Frontal cortex (tissue), 4 donors: ENCODE data around the gene FLOT2. TPM values are rescaled to one million over a fixed set of nuclear protein-coding genes. Genes with fewer than 3 reads are reported as not detected.
"Not testable (repeated sequence)": the region's sequence is repeated elsewhere in the genome, so short reads cannot be mapped to it uniquely, and the experiment has no call there.

Experiments used
- DNase-seq, 2 donors: peaks; one replicate each; pipeline ENCODE4 v3.0.0; 2012; ENCODE audit warnings: low spot score in 2 of 2
- FAIRE-seq: peaks from 2 replicates; lab custom pipeline; 2012; peaks lifted over from hg19 to GRCh38; lab: Jason Lieb, UNC
- total RNA-seq: library from RNA; depleted of rRNA; stranded (reverse); fragments of >200 nt; gene quantifications from one replicate; pipeline ENCODE4 v1.2.3, GENCODE V29; 2014
- donor health status: control.
- donor health status: control.
- donor health status: control.

Gene FLOT2
- total RNA-seq, 1 donor from 2014 or later, result 14.7 TPM

DNA sequence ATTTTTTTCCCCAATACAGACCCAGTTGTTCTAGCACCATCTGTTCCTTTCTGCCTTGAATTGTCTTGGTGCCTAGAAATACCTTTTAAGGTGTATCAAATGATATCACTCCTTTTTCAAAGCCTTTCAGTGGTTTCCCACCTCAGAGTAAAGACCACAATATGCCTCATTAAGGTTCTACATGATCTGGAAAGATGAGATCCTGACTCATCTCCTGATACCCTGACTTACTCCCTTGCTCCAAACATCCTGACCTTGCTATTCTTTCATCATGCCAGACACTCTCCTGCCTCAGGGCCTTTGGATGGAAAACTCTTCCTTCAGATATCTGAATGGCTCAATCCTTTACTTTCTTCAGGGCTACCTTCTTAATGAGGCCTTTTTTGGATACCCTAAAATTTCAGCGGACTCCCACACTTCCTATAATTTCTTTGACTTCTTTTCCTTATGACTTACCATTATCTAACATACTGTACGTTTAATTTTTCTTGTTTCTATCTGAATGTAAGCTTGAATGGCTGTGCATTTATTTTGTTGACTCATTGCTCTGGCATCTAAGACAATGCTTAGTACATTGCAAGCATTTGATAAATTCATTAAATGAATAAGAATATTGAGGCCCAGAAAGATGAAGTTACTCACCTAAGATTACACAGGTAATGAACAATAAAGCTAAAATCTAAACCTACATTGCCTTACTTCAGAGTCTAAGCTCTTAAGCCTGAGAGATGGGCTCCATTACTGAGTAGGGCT is 19.2 kb downstream of the FLOT2 start:
- no peak for FAIRE-seq

DNA sequence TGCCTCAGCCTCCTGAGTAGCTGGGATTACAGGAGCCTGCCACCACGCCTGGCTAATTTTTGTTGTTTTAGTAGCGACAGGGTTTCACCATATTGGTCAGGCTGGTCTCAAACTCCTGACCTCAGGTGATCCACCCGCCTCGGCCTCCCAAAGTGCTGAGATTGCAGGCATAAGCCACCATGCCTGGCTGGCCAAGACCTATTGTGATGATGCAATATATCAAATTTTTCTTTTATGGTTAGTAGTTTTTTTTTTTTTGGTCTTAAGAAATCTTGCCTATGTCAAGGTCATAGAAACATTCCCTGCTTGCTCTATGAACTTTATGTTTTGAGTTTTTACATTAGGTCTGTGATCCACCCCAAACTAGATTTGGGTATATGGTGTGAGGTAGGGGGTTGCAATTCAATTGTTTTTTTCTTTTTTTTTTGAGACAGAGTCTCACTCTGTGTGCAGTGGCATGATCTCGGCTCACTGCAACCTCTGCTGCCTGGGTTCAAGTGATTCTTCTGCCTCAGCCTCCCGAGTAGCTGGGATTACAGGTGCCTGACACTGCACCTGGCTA is 20.3 kb downstream of the FLOT2 start:
- FAIRE-seq, DNase-seq: not testable (repeated sequence)

More for the DNA sequence above, 19.2 kb downstream of the FLOT2 start:
- DNase-seq, result no peak

DNA sequence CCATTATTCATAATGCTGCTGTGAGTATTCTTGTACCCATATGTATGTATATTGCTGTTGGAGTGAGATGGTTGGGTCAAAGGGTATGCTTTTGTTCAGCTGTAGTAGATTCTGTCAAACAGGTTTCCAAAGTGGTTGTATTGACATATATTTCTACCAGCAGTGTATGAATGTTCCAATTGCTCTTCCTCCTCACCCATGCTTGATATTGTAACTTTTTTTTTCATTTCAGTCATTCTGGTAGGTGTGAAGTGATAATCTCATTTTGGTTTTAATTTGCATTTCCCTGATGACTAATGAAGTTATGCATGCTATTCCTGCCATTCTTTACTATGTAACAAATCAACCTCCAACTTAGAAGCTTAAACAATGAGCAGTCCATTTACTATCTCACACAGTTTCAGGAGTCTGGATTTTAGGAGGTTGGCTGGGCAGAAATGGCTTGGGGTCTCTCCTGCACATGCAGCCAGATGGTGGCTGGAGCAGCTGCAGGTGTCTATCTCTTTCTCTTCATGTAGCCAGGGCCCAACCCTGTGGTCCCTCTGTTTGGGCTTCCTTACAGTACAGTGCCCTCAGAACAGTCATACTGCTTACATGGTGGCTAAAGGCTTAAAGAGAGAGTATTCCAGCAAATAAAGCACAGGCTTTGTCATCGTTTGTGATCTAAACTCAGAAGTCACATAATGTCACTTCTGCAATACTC is 21.5 kb downstream of the FLOT2 start:
- DNase-seq (no peak), FAIRE-seq (no peak)

DNA sequence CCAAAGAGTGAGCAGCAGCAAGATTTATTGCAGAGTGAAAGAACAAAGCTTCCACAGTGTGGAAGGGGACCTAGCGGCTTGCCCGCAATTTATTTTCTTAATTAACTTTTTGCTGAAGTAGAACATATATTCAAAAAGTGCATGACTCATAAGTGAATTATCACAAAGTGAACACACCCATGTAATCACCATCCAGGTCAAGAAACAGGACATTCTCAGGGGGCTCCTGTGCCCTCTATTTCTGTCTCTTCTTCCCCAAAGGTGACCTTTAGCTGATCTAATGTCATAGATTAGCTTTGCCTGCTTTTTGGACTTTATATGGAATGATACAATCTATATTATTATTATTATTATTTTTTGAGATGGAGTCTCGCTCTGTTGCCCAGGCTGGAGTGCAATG is 22.8 kb downstream of the FLOT2 start:
- DNase-seq, result no peak
- no peak for FAIRE-seq

DNA sequence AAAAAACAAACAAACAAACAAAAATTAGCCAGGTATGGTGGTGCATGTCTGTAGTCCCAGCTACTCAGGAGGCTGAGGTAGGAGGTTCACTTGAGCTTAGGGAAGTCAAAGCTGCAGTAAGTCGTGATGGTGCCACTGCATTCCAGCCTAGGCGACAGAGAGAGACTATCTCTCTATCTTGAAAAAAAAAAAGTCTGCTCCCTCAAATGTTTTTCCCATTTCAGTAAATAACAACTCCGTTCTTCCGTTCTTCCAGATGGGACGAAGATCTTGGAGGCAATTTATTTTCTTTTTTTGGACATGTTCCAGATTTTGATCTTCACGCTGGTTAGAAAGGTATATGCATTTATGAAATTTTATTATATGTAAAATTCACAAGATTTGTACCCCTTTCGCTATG is 23.7 kb downstream of the FLOT2 start:
- FAIRE-seq (no peak), DNase-seq (no peak)

DNA sequence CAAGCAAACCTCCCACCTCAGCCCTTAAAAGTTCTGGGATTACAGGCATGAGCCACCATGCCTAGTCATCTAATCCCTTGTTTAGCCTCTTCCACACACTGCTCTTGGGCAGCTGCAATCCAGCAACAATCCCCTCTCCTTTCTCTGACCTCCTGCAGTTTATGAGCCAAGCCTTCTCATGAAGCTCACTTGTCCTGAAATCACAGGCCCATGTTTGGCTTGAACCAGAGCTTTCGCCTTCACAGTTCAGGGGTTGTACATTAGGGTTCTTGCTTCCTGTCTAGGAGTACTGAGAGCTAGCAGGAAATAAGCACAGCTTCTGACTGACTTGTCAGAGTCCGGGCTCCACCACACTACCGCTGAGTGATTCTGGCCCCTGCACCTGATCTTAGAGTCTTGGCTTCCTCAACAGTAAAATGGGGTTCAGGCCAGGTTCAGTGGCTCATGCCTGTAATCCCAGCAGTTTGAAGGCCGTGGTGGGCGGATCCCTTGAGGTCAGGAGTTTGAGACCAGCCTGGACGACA is 26.4 kb downstream of the FLOT2 start:
- DNase-seq (no peak), FAIRE-seq (no peak)

DNA sequence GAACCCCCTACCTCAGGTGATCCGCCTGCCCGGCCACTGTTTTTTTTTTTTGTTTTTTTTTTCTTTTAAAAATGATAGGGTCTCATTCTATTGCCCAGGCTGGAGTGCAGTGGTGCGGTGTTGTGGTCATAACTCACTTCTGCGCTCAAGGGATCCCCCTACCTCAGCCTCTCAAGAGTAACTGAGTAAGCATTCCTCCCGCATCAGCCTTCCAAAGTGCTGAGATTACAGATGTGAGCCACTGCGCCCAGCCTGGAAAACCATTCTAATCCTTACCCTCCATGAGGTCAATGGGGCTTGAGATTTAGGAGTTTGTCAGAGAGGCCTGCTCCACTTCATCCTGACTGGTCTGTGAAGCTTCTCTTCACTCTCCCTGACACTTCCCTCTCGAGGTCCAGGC is 30.3 kb downstream of the FLOT2 start:
- DNase-seq (no peak), FAIRE-seq (no peak)

DNA sequence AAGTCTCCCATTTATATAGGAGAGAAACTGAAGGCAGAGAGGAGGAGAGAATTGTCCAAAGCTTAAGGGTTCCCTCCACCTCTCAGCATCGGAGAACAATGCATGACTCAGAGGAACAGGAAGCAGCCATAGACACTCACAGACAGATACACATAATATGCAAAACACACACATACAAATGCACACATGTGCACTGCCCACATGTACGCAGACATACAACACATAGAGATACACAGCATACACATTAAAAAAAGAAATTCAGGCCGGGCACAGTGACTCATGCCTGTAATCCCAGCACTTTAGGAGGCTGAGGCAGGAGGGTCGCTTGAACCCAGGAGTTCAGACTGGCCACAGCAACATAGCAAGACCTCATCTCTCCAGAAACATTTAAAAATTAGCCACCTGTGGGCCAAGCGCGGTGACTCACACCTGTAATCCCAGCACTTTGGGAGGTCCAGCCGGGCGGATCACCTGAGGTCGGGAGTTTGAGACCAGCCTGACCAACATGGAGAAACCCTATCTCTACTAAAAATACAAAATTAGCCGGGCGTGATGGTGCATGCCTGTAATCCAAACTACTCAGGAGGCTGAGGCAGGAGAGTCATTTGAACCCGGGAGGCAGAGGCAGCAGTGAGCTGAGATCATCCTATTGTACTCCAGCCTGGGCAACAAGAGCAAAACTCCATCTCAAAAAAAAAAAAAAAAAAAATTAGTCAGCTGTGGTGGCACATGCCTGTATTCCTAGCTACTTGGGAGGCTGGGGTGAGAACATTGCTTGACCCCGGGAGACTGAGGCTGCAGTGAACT is 31.4 kb downstream of the FLOT2 start:
- no peak for FAIRE-seq

DNA sequence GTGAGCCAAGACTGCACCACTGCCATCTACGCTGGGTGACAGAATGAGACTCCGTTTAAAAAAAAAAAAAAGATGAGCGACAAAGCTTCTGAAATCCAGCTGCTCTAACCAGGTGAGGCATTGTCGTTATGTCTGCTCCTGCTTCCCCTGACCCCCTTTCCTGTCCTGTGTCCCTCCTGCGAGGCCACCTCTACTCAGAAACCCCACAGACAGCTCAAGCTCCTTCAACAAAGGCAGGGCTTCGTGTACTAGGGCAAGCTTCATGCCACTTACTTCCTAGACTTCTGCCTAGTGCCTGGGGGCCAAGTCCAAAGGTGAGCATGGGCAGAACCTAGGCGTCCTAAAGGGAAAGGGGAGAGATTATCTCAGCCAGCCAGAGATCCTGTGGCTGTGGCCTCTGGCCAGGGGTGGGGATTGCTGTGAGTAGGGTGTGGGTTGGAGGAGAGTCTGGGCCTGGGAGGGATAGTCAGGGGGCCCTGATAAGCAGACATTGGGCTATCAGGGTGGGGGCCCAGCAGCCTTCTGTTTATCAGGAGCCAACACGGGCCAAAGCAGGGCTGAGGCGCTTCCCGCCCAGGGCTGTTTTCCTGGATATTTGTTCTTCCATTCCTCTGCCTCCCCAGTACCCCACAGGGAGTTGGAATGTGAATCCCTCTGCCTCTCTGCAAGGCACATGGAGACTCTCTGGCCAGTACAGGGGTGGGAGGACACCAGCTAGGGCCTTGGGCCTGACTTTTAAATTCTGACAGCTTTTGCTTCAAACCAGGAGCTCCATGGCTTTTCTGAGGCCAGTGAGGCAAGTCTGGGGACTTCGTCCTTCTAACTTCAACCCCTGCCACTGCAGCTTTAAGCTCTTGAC is 32.3 kb downstream of the FLOT2 start:
- DNase-seq (no peak), FAIRE-seq (no peak)

More for the DNA sequence above, 31.4 kb downstream of the FLOT2 start:
- DNase-seq, result no peak

DNA sequence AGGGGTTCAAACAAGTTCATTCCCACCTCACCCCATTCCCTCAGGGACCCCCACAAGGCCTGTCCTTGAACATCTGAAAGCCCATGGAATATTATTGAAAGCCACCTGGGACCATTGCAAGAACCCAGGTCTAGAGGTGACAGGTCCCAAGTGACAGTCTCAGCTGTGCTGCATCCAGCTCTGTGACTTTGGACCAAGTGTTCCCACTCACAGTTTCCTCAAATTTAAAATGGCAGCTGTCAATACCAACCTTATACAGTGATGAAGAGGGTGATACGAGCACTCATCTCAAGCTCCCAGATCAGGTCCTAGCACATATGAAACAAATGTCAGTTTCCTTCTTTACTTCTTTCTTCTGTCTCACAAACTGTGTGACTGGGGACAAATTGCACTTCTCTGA is 33.6 kb downstream of the FLOT2 start:
- FAIRE-seq, result no peak

DNA sequence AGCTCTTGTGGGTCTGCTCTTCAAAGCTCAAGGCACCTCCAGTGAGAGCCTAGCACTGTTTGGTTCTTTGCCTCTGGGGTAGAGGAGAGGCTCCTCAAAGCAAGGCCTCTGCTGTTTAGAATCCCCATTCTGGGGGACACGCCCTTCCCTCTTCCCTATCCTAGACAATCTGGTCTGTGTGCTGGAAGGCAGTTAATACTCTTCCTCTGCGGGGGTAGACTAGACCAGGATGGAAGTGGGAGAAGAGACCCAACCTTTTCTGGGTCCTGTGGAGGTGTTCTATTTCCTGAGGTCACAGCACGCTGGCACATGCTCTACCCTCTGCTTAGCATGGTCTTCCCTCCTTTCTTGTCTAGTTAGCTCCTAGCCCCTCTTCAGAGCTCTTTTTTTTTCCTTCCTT is 35.0 kb downstream of the FLOT2 start:
- DNase-seq (no peak), FAIRE-seq (no peak)

More for the DNA sequence above, 33.6 kb downstream of the FLOT2 start:
- no peak for DNase-seq

DNA sequence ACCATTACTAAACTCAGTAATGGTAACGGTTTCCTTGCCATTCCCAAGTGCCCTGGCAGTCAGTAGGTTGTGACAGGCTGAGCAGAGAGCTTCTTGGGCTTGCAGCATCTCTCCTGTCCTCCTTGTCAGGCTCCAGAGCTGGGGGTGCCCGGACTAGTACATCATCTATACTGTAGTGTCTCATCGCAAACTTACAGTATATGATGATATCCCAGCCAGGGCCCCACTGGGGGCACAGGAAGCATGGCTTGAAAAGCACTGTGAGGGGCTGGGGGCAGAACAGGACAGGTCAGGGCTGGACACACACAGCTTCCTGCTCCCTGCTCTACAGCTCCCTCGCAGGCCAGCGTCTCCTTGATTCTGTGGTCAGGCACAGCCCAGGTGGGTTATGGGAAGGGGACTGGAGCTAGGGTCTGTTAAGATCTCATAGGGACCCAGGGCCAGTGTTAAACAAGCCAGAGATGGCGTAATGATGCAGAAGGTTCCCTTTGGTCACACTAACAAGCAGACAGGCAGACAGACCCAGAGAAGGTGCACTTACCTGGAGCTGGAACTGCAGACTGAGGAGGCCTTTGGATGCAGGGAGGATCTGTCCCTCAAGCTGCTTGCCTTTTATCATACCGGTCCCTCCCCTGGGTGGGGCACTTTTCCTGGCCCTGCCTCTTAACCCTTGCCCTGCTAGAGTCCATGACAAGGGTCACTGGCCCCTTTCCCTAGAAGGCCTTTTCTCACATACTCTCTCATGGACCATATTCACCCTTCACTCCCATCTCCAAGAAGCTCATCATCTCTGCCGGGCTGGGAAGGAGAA is 35.9 kb downstream of the FLOT2 start:
- no peak for FAIRE-seq
- DNase-seq, result no peak

DNA sequence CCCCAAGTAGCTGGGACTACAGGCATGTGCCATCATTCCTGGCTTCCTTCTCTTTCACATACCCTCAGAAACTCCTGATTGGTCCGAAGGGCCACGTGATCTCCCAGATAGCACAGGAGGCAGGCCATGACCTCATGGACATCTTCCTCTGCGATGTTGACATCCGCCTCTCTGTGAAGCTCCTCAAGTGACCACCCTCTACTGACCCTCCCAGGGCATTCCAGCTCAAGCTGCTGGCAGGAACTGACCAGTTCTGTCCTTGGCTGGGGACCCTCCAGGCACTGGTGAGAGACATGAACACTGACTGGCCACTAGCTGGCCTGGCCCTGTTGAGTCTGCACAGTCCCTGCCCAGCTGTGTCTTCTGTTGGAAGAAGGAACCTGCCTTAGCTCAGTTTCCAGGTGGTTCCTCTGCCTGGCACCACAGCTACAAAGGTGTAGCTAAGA is 37.1 kb downstream of the FLOT2 start:
- no peak for DNase-seq
- no peak for FAIRE-seq

DNA sequence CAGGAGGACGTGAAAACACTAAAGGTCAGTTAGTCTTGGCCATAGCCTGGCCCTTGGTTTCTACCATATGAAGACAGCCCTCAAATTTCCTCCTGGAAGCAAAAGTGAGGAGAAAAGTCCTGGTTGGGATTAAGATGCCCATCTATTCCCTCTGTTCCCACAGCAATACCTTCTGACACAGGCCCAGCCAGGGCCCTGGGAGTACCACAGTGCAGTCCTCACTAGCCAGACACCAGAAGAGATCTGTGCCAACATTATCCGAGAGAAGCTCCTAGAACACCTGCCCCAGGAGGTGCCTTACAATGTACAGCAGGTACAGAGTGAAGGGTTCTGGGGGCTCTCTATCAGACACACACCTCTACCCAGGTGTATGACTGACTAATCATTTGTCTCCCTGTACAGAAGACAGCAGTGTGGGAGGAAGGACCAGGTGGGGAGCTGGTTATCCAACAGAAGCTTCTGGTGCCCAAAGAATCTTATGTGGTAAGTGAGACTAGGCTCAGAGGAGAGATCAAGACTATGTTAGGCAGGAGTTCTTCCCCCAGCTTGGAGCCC is 38.7 kb downstream of the FLOT2 start:
- FAIRE-seq, result no peak
- no peak for DNase-seq

DNA sequence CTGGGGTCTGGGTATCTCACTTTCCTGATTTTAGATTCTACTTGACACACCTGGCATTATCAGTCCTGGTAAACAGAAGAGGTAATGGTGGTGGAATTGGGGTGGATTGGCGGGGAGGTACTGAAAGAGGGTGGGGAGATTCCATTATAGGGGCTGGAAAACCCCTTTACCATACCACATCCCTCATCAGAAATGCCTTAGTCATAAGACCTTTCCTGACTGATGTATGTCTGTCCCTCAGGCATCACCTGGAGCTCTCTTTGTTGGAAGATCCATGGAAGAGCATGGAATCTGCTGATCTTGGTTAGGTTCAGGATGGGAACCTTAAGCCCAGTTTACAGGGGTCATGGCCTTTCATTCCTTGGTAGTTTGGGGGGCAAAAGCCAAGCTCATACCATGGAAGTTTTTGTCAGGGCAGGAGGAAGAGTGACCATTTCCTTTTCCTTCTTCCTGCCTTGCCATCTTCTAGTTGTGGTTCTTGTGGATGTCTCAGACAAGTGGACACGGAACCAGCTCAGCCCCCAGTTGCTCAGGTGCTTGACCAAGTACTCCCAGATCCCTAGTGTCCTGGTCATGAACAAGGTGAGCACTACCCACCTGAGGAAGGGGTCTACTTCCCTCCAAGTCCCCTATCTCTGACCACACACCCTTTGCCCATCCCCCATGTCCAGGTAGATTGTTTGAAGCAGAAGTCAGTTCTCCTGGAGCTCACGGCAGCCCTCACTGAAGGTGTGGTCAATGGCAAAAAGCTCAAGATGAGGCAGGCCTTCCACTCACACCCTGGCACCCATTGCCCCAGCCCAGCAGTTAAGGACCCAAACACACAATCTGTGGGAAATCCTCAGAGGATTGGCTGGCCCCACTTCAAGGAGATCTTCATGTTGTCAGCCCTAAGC is 39.4 kb downstream of the FLOT2 start:
- no peak for FAIRE-seq

DNA sequence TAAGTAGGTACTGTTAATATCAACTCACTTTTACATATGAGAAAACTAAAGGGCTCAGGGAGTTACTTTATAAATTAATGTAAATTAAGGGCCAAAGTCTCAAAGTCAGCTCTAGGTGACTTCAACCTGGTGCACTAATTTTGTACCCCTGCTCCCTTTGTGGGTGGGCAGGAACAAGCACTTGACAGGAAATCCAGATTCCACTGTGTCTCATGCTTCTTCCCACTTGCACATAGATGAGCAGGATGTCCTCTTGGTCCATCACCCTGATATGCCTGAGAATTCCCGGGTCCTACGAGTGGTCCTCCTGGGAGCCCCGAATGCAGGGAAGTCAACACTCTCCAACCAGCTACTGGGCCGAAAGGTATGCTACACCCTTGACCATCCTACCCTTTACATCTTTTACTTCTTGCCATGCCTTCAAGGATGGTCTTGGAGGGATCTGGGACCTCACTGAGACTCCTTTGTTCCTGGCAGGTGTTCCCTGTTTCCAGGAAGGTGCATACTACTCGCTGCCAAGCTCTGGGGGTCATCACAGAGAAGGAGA is 41.4 kb downstream of the FLOT2 start:
- FAIRE-seq, result no peak

More for the DNA sequence above, 39.4 kb downstream of the FLOT2 start:
- DNase-seq, result no peak

DNA sequence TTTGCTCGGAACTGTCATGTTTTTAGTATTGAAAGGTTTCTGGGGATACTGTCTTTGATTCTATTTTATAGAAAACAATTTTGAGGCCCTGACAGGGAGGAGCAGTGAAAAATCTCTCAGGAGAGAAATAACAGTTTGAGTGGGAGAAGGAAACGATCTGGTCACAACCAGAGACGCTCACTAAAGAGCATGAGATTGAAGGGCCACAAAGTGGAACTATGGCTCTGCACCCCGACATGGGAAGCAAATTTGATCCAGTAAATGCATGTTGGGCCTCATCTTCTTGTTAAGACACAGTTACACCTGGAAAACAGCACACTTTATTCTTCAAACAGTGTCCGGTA is 42.2 kb downstream of the FLOT2 start:
- no peak for FAIRE-seq

More for the DNA sequence above, 41.4 kb downstream of the FLOT2 start:
- no peak for DNase-seq

More for the DNA sequence above, 42.2 kb downstream of the FLOT2 start:
- DNase-seq, result no peak
